HEK293T (cell line): ENCODE data around the gene TNIP2.

ENCODE experiments used
- BHLHE40 ChIP-seq: fragments of 450-650 bp; IDR thresholded peaks from 2 replicates; pipeline ENCODE4 v1.6.1; 2016; ENCODE audit warnings: mild to moderate bottlenecking, moderate library complexity, borderline replicate concordance
- FOXK2 ChIP-seq: fragments of 450-650 bp; IDR thresholded peaks from 2 replicates; pipeline ENCODE4 v1.6.1; 2016; ENCODE audit warnings: mild to moderate bottlenecking
- SP1 ChIP-seq: fragments of 450-650 bp; IDR thresholded peaks from 2 replicates; pipeline ENCODE4 v1.6.1; 2017
- SUZ12 ChIP-seq: fragments of 450-650 bp; IDR thresholded peaks from 2 replicates; pipeline ENCODE4 v1.6.1; 2016; ENCODE audit warnings: mild to moderate bottlenecking

- TF ChIP-seq SP1 (no peak), BHLHE40 (no peak), SUZ12 (no peak), FOXK2 (no peak)
These were observed 27.7 kb upstream of the TNIP2 start for GRCh38 chr4:2783790-2784189.
